HG02588 (cell line): ENCODE results near the gene TNP2.
A peak's percentile ranks its signal among the peaks of the same experiment; 100 is the strongest.
"Not testable (repeated sequence)": the region's sequence is repeated elsewhere in the genome, so short reads cannot be mapped to it uniquely, and the experiment has no call there.

Source experiments
- ATAC-seq: cut with Tn5 transposase; IDR thresholded peaks from one replicate; pipeline ENCODE4 v1.9.1; 2021; ENCODE audit warnings: mild to moderate bottlenecking, moderate library complexity; ENCODE audit not compliant: unreplicated experiment

The TNP2 gene

GRCh38 chr16:11301645-11302501 lies 32.7 kb upstream of the TNP2 start:
- no peak for ATAC-seq

DNA sequence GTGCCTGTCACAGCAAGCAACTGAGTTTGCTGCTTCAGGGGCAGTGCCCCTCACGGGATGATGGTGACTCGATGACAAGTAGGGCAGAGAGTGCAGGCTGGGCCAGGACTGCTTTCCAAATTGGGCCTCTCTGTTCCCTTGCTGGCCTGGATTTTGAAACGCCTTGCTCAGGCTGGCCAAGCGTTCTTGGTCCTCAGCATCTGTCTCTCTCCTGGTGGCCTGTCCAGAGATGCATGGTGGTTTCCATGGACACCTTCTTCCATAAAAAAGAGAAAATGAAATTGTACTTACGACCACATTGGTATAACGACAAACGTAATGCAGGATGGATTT lies 31.4 kb upstream of the TNP2 start:
- ATAC-seq: no peak

GRCh38 chr16:11299865-11300559 lies 30.9 kb upstream of the TNP2 start:
- no peak for ATAC-seq

- not testable (repeated sequence) for ATAC-seq
Measured at GRCh38 chr16:11298950-11299547, 29.9 kb upstream of the TNP2 start.

GRCh38 chr16:11298143-11298900 lies 29.2 kb upstream of the TNP2 start:
- no peak for ATAC-seq

DNA sequence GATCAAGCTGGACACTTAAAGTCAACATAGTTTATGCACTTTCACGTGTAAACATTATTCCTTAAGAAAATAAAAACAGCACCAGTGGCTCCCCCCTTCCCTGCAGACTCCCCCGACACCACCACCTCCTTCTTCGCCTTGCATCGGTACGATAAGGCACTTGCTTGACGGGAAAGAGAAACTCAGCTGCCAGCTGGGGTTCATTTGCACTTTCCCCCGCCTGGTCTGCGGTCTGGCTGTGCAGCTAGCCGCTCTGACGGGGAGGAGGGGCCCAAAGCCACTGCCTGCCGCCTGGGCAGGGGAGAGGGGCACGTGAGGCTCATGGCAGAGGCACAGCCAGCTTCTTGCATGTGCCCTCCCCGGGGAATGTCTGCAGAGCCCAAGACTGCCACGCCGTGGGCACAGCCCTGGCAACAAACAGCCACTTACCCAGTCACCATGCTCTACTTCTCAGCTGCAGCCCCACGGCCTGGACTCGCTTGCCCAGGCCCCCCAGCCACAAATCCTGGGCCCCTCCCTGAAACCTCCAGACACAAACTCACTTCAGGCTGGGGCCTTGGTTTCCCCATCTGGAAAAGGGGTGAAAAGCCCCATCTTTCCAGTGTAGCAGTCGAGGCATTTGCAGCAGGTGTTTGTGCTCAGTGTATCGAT lies 28.5 kb upstream of the TNP2 start:
- peak; percentile 81 for ATAC-seq

DNA sequence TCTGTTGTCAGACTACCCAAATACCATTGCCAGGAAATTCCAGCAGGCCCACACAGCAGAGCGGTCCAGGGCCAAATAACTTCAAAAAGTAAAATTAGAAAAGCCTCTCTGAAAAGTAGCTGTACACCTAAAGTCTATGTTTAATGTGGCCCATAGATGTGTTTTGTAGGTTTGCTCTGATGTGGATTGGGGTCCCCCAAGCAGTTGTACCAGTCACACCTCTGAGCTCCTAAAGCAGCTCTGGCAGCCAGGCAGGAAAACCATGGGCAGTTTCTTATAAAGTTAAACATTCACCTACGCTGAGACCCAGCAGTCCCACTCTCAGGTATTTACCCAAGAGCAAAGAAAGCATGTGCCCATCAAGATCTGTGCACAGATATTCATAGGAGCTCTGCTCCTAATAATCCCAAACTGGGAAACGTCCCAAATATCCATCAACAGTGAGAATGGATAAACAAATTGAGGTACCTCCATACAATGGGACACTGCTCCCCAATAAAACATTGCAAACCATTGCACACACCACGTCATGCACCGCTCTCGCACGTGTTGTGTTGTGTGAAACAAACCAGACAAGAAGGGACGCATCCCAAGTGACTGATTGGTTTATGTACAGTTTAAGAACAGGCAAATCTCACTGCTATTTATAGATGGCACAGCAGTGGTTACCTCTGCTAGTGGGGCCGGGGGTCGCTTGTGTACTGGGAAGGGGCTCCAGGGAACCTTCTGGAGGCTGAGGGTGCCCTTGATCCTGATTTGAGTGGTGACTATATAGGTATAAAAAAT lies 27.8 kb upstream of the TNP2 start:
- peak; percentile 21 for ATAC-seq

DNA sequence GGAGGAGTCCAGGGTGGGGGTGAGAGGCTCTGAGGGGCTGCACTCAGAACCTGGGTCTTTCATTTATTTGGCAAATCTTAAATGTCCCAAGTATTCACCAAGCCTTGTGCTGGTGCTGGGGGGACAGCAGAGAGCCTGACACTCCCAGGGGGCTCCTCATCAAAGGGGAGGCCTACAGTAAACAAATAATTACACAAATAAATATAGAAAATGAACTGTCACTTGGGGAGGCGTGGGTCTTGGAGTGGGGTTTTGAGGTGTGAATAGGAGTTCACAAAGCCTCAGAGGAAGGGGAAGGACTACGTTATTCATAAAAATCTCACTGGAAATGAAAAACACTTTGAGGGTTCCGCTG lies 27.2 kb upstream of the TNP2 start:
- ATAC-seq: no peak

DNA sequence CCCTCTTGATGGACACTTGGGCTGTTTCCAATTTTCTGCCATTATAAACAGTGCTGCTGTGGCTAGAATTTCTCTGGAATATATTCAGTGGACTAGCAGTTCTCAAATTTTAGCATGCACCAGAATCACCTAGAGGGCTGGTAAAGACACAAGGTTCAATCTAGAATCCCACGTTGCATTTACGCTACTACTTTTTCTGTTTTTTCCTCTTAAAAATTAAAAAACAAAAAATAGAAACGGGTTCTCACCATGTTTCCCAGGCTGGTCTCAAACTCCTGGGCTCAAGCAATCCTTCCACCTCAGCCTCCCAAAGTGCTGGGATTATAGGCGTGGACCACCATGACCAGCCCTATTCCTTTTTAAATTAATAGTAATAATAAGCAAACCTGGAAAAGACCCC lies 26.5 kb upstream of the TNP2 start:
- no peak for ATAC-seq

GRCh38 chr16:11292076-11292748 lies 23.1 kb upstream of the TNP2 start:
- no peak for ATAC-seq

- ATAC-seq: no peak
Measured at GRCh38 chr16:11291091-11291703, 22.1 kb upstream of the TNP2 start.

DNA sequence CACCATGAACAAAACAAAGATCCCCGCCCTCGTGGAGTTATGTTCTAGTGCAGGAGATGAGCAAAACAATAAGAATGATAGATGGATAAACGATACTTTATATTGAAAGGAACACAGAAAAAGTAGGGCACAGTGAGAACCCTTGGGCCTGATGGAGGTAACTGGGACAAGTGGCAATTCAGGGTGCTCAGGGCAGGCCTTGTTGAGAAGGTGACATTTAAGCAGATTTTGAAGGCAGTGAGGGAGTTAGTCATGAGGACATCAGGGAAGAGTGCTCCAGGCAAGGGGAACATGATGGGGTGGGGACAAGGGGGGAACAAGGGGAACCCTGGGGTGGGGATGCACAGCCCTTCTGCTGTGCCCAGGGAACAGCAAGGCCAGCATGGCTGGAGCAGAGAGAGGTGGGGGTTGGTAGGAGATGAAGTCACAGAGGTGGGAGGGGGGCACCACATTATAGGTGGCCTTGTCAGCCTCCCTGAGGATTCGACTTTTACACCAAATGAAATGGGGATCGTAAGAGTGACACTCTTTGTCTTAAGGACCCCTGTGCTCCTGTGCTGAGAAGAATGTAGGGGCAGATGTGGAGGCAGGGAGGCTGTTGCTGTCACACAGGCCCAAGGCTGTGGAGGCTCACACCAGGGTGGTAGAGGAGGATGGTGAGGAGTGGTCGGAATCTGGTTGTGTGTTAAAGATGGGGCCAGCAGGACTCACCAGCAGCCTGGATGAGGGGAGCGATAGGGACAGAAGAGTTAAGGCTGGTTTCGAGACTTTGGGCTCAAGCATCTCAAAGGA lies 21.2 kb upstream of the TNP2 start:
- no peak for ATAC-seq

- ATAC-seq: not testable (repeated sequence)
Measured at GRCh38 chr16:11289696-11290095, 20.6 kb upstream of the TNP2 start.

- ATAC-seq: no peak
Measured at GRCh38 chr16:11289202-11289601, 20.1 kb upstream of the TNP2 start.

- no peak for ATAC-seq
Measured at GRCh38 chr16:11285842-11286241, 16.7 kb upstream of the TNP2 start.

GRCh38 chr16:11283820-11284248 lies 14.7 kb upstream of the TNP2 start:
- no peak for ATAC-seq

- ATAC-seq: no peak
Measured at GRCh38 chr16:11280616-11281522, 11.7 kb upstream of the TNP2 start, which contains the start of gene PRM1. TSS of gene PRM1 (minus strand) at chr16:11281330. CDS start at chr16:11281238, 92 bp downstream.
